H9 (cell line): ENCODE measurements around the gene PHKA1. TPM values are rescaled to one million over a fixed set of nuclear protein-coding genes. Genes with fewer than 3 reads are reported as not detected.
A peak's percentile ranks its signal among the peaks of the same experiment; 100 is the strongest.

Source experiments
- DNase-seq: peaks from one replicate; pipeline ENCODE4 v3.0.0-alpha.2; 2017
- H2AFZ ChIP-seq: one replicate; pipeline ENCODE4 v1.6.1; 2013; ENCODE audit warnings: mild to moderate bottlenecking, low read length, control low read depth, moderate library complexity
- H2AK5ac ChIP-seq: 2 replicates; pipeline ENCODE4 v1.6.1; 2013; ENCODE audit warnings: low read length, control low read depth, mixed read lengths; ENCODE audit not compliant: insufficient read length
- H2BK120ac ChIP-seq: one replicate; pipeline ENCODE4 v1.6.1; 2013; ENCODE audit warnings: low read depth, mild to moderate bottlenecking, low read length, control low read depth, inconsistent platforms; ENCODE audit not compliant: poor library complexity, severe bottlenecking
- H2BK12ac ChIP-seq: 2 replicates; pipeline ENCODE4 v1.6.1; 2013; ENCODE audit warnings: low read length, control low read depth, mixed read lengths, low read depth; ENCODE audit not compliant: insufficient read length
- H2BK15ac ChIP-seq: 2 replicates; pipeline ENCODE4 v1.6.1; 2013; ENCODE audit warnings: low read depth, low read length, control low read depth
- H2BK20ac ChIP-seq: one replicate; pipeline ENCODE4 v1.6.1; 2013; ENCODE audit warnings: low read depth, mild to moderate bottlenecking, low read length, control low read depth, inconsistent platforms; ENCODE audit not compliant: poor library complexity, severe bottlenecking
- H2BK5ac ChIP-seq: 2 replicates; pipeline ENCODE4 v1.6.1; 2013; ENCODE audit warnings: low read length, control low read depth, mixed read lengths; ENCODE audit not compliant: insufficient read length
- H3K14ac ChIP-seq: 2 replicates; pipeline ENCODE4 v1.6.1; 2013; ENCODE audit warnings: low read length, control low read depth; ENCODE audit not compliant: insufficient read depth
- H3K18ac ChIP-seq: 2 replicates; pipeline ENCODE4 v1.6.1; 2013; ENCODE audit warnings: low read depth, mild to moderate bottlenecking, mixed read lengths, low read length, control low read depth; ENCODE audit not compliant: insufficient read length
- H3K23ac ChIP-seq: 2 replicates; pipeline ENCODE4 v1.6.1; 2013; ENCODE audit warnings: low read length, control low read depth, mixed read lengths, low read depth; ENCODE audit not compliant: insufficient read length
- H3K23me2 ChIP-seq: 2 replicates; pipeline ENCODE4 v1.6.1; 2013; ENCODE audit warnings: low read depth, mild to moderate bottlenecking, mixed read lengths, low read length, control low read depth; ENCODE audit not compliant: insufficient read length, poor library complexity, severe bottlenecking
- H3K27ac ChIP-seq: 2 replicates; pipeline ENCODE4 v1.5.1; 2013; ENCODE audit warnings: low read length, control low read depth, mixed read lengths, low read depth; ENCODE audit not compliant: insufficient read length
- H3K27me3 ChIP-seq: 2 replicates; pipeline ENCODE4 v1.6.1; 2013; ENCODE audit warnings: low read length, control low read depth, inconsistent platforms; ENCODE audit not compliant: insufficient read depth
- H3K4ac ChIP-seq: 2 replicates; pipeline ENCODE4 v1.6.1; 2013; ENCODE audit warnings: low read depth, mild to moderate bottlenecking, control low read depth, inconsistent platforms, low read length, moderate library complexity
- H3K4me1 ChIP-seq: 2 replicates; pipeline ENCODE4 v1.6.1; 2013; ENCODE audit warnings: low read length, control low read depth, inconsistent platforms; ENCODE audit not compliant: insufficient read depth
- H3K4me2 ChIP-seq: 2 replicates; pipeline ENCODE4 v1.6.1; 2013; ENCODE audit warnings: low read length, control low read depth, mixed read lengths; ENCODE audit not compliant: insufficient read length, insufficient read depth
- H3K56ac ChIP-seq: 2 replicates; pipeline ENCODE4 v1.6.1; 2013; ENCODE audit warnings: low read depth, mild to moderate bottlenecking, mixed read lengths, low read length, control low read depth; ENCODE audit not compliant: insufficient read length
- H3K79me1 ChIP-seq: 2 replicates; pipeline ENCODE4 v1.6.1; 2013; ENCODE audit warnings: low read depth, mild to moderate bottlenecking, moderate library complexity, low read length, control low read depth, inconsistent platforms; ENCODE audit not compliant: insufficient read depth, poor library complexity, severe bottlenecking
- H3K79me2 ChIP-seq: 2 replicates; pipeline ENCODE4 v1.6.1; 2013; ENCODE audit warnings: low read length, control low read depth, inconsistent platforms; ENCODE audit not compliant: insufficient read depth
- H3K9ac ChIP-seq: 2 replicates; pipeline ENCODE4 v1.6.1; 2013; ENCODE audit warnings: low read length, control low read depth, mixed read lengths; ENCODE audit not compliant: insufficient read length; ENCODE audit errors: extremely low read depth
- H3K9me3 ChIP-seq: one replicate; pipeline ENCODE4 v1.6.1; 2013; ENCODE audit warnings: low read depth, low read length, inconsistent platforms; ENCODE audit not compliant: control insufficient read depth
- H3T11ph ChIP-seq: one replicate; pipeline ENCODE4 v1.6.1; 2013; ENCODE audit warnings: mild to moderate bottlenecking, low read length, control low read depth, inconsistent platforms
- H4K20me1 ChIP-seq: one replicate; pipeline ENCODE4 v1.6.1; 2013; ENCODE audit not compliant: control insufficient read depth, insufficient read length, insufficient read depth
- H4K5ac ChIP-seq: 2 replicates; pipeline ENCODE4 v1.6.1; 2013; ENCODE audit warnings: low read depth, mild to moderate bottlenecking, mixed read lengths, low read length, control low read depth; ENCODE audit not compliant: insufficient read length
- H4K8ac ChIP-seq: replicated peaks from 2 replicates; pipeline ENCODE4 v1.6.1; 2013; ENCODE audit warnings: low read length, control low read depth, mixed read lengths, low read depth; ENCODE audit not compliant: insufficient read length
- H4K91ac ChIP-seq: 2 replicates; pipeline ENCODE4 v1.6.1; 2013; ENCODE audit warnings: low read depth, mild to moderate bottlenecking, moderate library complexity, mixed read lengths, low read length, control low read depth; ENCODE audit not compliant: insufficient read length
- H3K27ac Mint-ChIP-seq, 3 experiments: 2 replicates in 2 of 3; 3 replicates in 1 of 3; pipeline ENCODE4 v1.8.0; 2020 to 2021; ENCODE audit warnings: mixed read lengths in 3 of 3, mild to moderate bottlenecking in 1 of 3, moderate library complexity in 1 of 3
- H3K27me3 Mint-ChIP-seq: 2 replicates; pipeline ENCODE4 v1.8.0; 2021; ENCODE audit warnings: low read depth, mild to moderate bottlenecking, moderate library complexity, mixed read lengths
- H3K36me3 Mint-ChIP-seq, 3 experiments: 2 replicates in 2 of 3; 3 replicates in 1 of 3; pipeline ENCODE4 v1.8.0; 2020 to 2021; ENCODE audit warnings: low read depth in 3 of 3, mixed read lengths in 3 of 3; ENCODE audit not compliant: insufficient read depth in 1 of 3
- H3K4me1 Mint-ChIP-seq, 2 experiments: 2 replicates each; pipeline ENCODE4 v1.8.0; 2020; ENCODE audit warnings: mixed read lengths in 2 of 2
- H3K4me3 Mint-ChIP-seq, 2 experiments: 2 replicates in 1 of 2; 3 replicates in 1 of 2; pipeline ENCODE4 v1.8.0; 2020 to 2021; ENCODE audit warnings: mild to moderate bottlenecking in 2 of 2, mixed read lengths in 2 of 2, moderate library complexity in 1 of 2
- H3K9me3 Mint-ChIP-seq, 2 experiments: 2 replicates in 1 of 2; 3 replicates in 1 of 2; pipeline ENCODE4 v1.8.0; 2020; ENCODE audit warnings: mild to moderate bottlenecking in 2 of 2, mixed read lengths in 2 of 2, moderate library complexity in 1 of 2
- CTCF ChIP-seq: fragments of 200-600 bp; sonication (generic); conservative IDR thresholded peaks from 3 replicates; pipeline ENCODE4 v1.8.0; 2021; ENCODE audit warnings: antibody characterized with exemption, mild to moderate bottlenecking
- WGBS: extraction: QIAGEN DNeasy Blood & Tissue Kit; methylation state at CpG from one replicate; pipeline ENCODE4 v1.1.7; 2013; ENCODE audit warnings: missing lambda C conversion rate, low lambda C conversion rate, mixed read lengths; ENCODE audit not compliant: insufficient read length; ENCODE audit errors: extremely low coverage; 5-methylcytosine and 5-hydroxymethylcytosine counted together
- total RNA-seq: library from RNA; stranded (reverse); gene quantifications from 2 replicates; pipeline ENCODE4 v1.2.1, GENCODE V29; 2021

The PHKA1 gene
- total RNA-seq, 1 experiment from 2014 or later: 6.6 TPM

GRCh38 chrX:72572248-72573157 is 141.6 kb downstream of the PHKA1 start, which contains the start of gene HDAC8:
HDAC8 (minus strand) TSS chrX:72572843; CDS start chrX:72572761, 82 bp downstream.
- no CpG with 5 or more reads among the region's 36 CpGs for WGBS
- H3K79me2 ChIP-seq: no peaks in the 10 kb centered on the region
- Mint-ChIP-seq H3K4me1 (no peaks in the 10 kb centered on the region; a peak in 1 of 4 replicates), H3K27me3 (peaks cover 4% of the 10 kb centered on the region), H3K27ac (peak within 1 kb of the TSS; percentile 86 to 97 (median 97)), H3K36me3 (peaks cover 7 to 31% (median 28%) of the 10 kb centered on the region in 3 experiments), H3K4me3 (peak within 1 kb of the TSS; percentile 91 to 93), H3K9me3 (peaks cover 72 to 77% of the 10 kb centered on the region in 2 experiments)
- peaks cover 4% of the 10 kb centered on the region for H3K23me2 ChIP-seq
- peaks cover 26% of the 10 kb centered on the region for H3K9me3 ChIP-seq
- H3T11ph ChIP-seq: no peak within 1 kb of the TSS
- H3K79me1 ChIP-seq: no peaks in the 10 kb centered on the region
- H3K9ac ChIP-seq: peak within 1 kb of the TSS; percentile 90
- no peaks in the 10 kb centered on the region for H3K27me3 ChIP-seq
- no peak within 1 kb of the TSS for H4K91ac ChIP-seq
- H2BK5ac ChIP-seq: no peak within 1 kb of the TSS
- no peak within 1 kb of the TSS for H2AK5ac ChIP-seq
- no peak within 1 kb of the TSS for H2BK12ac ChIP-seq
- no peaks in the 10 kb centered on the region for H3K4me1 ChIP-seq
- H2AFZ ChIP-seq: peak within 1 kb of the TSS; percentile 74
- no peak within 1 kb of the TSS for H3K4ac ChIP-seq
- H3K23ac ChIP-seq: no peak within 1 kb of the TSS
- H3K56ac ChIP-seq: no peak within 1 kb of the TSS
- H2BK20ac ChIP-seq: no peak within 1 kb of the TSS
- H4K8ac ChIP-seq: no peak within 1 kb of the TSS
- H4K20me1 ChIP-seq: no peaks in the 10 kb centered on the region
- peak within 1 kb of the TSS; percentile 14; the same call in 1 of the 2 replicates for H3K14ac ChIP-seq
- H3K18ac ChIP-seq: no peak within 1 kb of the TSS
- H2BK15ac ChIP-seq: no peak within 1 kb of the TSS
- no peak for TF ChIP-seq CTCF
- peak within 1 kb of the TSS; percentile 11 for H3K27ac ChIP-seq
- DNase-seq: peak; percentile 65
- H4K5ac ChIP-seq: no peak within 1 kb of the TSS
- no peak within 1 kb of the TSS for H2BK120ac ChIP-seq
- peak within 1 kb of the TSS; percentile 85 for H3K4me2 ChIP-seq
